ENCODE measurements around the gene ABO. TPM values are rescaled to one million over a fixed set of nuclear protein-coding genes. Genes with fewer than 3 reads are reported as not detected.
"Not testable (repeated sequence)": the region's sequence is repeated elsewhere in the genome, so short reads cannot be mapped to it uniquely, and the experiment has no call there.

ABO gene
- total RNA-seq, 2 donors from 2014 or later = 0.35 to 1.2 TPM

- H3K4me3 Mint-ChIP-seq = no peak overlapping the region
- Histone ChIP-seq H3K27ac (ENCODE audit: low read depth, low read length) (no peak overlapping the region), H3K27me3 (ENCODE audit: control insufficient read depth, insufficient read depth, low read length, poor library complexity, severe bottlenecking) (peaks cover 21% of the 10 kb centered on the region), H3K4me3 (ENCODE audit: low read length) (no peak overlapping the region), H3K9ac (ENCODE audit: extremely low read depth, low read length, poor library complexity, severe bottlenecking) (no peak overlapping the region), H3K36me3 (ENCODE audit: control insufficient read depth, insufficient read depth, low read length) (no peaks in the 10 kb centered on the region), H3K9me3 (ENCODE audit: control insufficient read depth, low read length) (peaks cover 24% of the 10 kb centered on the region), H3K4me1 (ENCODE audit: control insufficient read depth, insufficient read depth, low read length) (no peaks in the 10 kb centered on the region)
- peaks cover 39% of the 10 kb centered on the region for H3K9me3 Mint-ChIP-seq
- H3K27me3 Mint-ChIP-seq (ENCODE audit: insufficient read depth) = peaks cover 4% of the 10 kb centered on the region
- WGBS, 2 experiments (ENCODE audit: insufficient coverage in 1 of 2, insufficient read length in 1 of 2) = 63 to 85% methylated on average over 4 to 6 of the region's 6 CpGs
- peaks cover 2% of the 10 kb centered on the region for H3K36me3 Mint-ChIP-seq (ENCODE audit: low read depth)
- no peaks in the 10 kb centered on the region for H3K4me1 Mint-ChIP-seq
- TF ChIP-seq CTCF (conservative IDR thresholded peaks at IDR 0.05) = no peak
- no peak overlapping the region for H3K27ac Mint-ChIP-seq
- DNase-seq = no peak
Measured at GRCh38 chr9:133285252-133285775, 10.3 kb upstream of the ABO start.

DNA sequence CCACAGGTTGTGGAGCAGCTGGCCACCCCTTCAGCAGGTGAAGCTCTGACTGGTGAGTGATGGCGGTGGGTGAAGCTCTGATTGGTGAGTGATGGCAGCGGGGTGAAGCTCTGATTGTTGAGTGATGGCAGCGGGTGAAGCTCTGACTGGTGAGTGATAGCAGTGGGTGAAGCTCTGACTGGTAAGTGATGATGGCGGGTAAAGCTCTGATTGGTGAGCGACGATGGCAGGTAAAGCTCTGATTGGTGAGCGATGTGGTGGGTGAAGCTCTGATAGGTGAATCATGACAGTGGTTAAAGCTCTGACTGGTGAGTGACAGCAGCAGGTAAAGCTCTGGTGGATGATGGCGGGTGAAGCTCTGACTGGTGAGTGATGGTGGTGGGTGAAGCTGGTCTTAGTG, 9.4 kb upstream of the ABO start:
- no peak for TF ChIP-seq CTCF (conservative IDR thresholded peaks at IDR 0.05)
- WGBS, 2 experiments (ENCODE audit: insufficient coverage in 1 of 2, insufficient read length in 1 of 2) = 78 to 88% methylated on average over 4 to 8 of the region's 8 CpGs
- peaks cover 2% of the 10 kb centered on the region for H3K36me3 Mint-ChIP-seq (ENCODE audit: low read depth)
- Histone ChIP-seq H3K4me3 (ENCODE audit: low read length) (no peak overlapping the region), H3K4me1 (ENCODE audit: control insufficient read depth, insufficient read depth, low read length) (no peaks in the 10 kb centered on the region), H3K36me3 (ENCODE audit: control insufficient read depth, insufficient read depth, low read length) (no peaks in the 10 kb centered on the region), H3K27me3 (ENCODE audit: control insufficient read depth, insufficient read depth, low read length, poor library complexity, severe bottlenecking) (peaks cover 31% of the 10 kb centered on the region), H3K9ac (ENCODE audit: extremely low read depth, low read length, poor library complexity, severe bottlenecking) (no peak overlapping the region), H3K9me3 (ENCODE audit: control insufficient read depth, low read length) (peaks cover 15% of the 10 kb centered on the region), H3K27ac (ENCODE audit: low read depth, low read length) (no peak overlapping the region)
- H3K9me3 Mint-ChIP-seq = peaks cover 32% of the 10 kb centered on the region
- peaks cover 11% of the 10 kb centered on the region for H3K27me3 Mint-ChIP-seq (ENCODE audit: insufficient read depth)
- no peak overlapping the region for H3K4me3 Mint-ChIP-seq
- H3K4me1 Mint-ChIP-seq = peaks cover 2% of the 10 kb centered on the region
- DNase-seq = no peak
- no peak overlapping the region for H3K27ac Mint-ChIP-seq

GRCh38 chr9:133283255-133284032, 8.4 kb upstream of the ABO start:
- not testable (repeated sequence) for H3K4me3 Mint-ChIP-seq; H3K4me3 ChIP-seq (ENCODE audit: low read length); H3K36me3 Mint-ChIP-seq (ENCODE audit: low read depth); DNase-seq; H3K27ac ChIP-seq (ENCODE audit: low read depth, low read length); H3K36me3 ChIP-seq (ENCODE audit: control insufficient read depth, insufficient read depth, low read length); H3K4me1 Mint-ChIP-seq; H3K9ac ChIP-seq (ENCODE audit: extremely low read depth, low read length, poor library complexity, severe bottlenecking); H3K4me1 ChIP-seq (ENCODE audit: control insufficient read depth, insufficient read depth, low read length); H3K27ac Mint-ChIP-seq; H3K9me3 ChIP-seq (ENCODE audit: control insufficient read depth, low read length)
- 88 to 89% methylated on average over 10 to 16 of the region's 16 CpGs for WGBS, 2 experiments (ENCODE audit: insufficient coverage in 1 of 2, insufficient read length in 1 of 2)
- peaks cover 34% of the 10 kb centered on the region for H3K9me3 Mint-ChIP-seq
- H3K27me3 ChIP-seq (ENCODE audit: control insufficient read depth, insufficient read depth, low read length, poor library complexity, severe bottlenecking) = peaks cover 40% of the 10 kb centered on the region
- H3K27me3 Mint-ChIP-seq (ENCODE audit: insufficient read depth) = peaks cover 19% of the 10 kb centered on the region
